Embryonic facial prominence (tissue), 1 donor: ENCODE results near the gene MCC.

Experiments used
- DNase-seq: peaks from one replicate; pipeline ENCODE4 v3.0.0-alpha.2; 2016; ENCODE audit errors: extremely low spot score

Gene MCC

GRCh38 chr5:113115061-113115460, 373.2 kb downstream of the MCC start:
- DNase-seq, result no peak

GRCh38 chr5:113114559-113114958, 373.7 kb downstream of the MCC start:
- no peak for DNase-seq

GRCh38 chr5:113112435-113112834, 375.8 kb downstream of the MCC start:
- no peak for DNase-seq

DNA sequence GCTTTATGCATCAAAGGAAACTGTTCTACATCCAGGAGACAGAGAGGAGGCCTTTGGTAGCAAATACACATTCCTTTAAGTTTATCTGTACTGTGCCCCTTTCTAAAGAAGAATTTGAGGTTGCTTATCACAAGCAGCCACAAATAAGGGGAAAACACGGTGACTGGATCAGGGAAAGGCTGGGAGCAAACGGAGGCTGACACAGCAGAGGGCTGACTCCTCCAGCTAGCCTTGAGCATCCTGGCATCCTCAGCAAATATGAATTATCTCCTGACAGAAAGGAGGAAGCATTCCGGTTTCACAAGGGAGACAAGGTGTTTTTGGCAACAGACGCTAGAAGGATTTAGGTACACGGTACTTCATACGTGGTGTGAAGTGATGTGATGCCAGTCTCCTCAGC, 378.1 kb downstream of the MCC start:
- DNase-seq, result no peak

GRCh38 chr5:113109344-113109743, 378.9 kb downstream of the MCC start:
- no peak for DNase-seq

DNA sequence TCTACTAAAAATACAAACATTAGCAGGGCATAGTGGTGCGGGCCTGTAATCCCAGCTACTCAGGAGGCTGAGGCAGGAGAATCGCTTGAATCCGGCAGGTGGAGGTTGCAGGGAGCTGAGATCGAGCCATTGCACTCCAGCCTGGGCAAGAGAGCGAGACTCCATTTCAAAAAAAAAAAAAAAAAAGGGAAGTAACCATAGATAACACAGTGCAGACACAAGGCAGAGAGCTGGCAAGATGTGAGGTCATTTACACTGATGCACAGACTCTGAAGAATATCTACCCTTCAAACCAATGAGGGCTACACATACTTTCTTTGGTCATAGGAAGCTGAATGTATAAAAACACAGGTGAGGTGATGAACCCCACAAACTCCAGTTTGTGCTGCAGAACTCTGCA, 379.8 kb downstream of the MCC start:
- no peak for DNase-seq

DNA sequence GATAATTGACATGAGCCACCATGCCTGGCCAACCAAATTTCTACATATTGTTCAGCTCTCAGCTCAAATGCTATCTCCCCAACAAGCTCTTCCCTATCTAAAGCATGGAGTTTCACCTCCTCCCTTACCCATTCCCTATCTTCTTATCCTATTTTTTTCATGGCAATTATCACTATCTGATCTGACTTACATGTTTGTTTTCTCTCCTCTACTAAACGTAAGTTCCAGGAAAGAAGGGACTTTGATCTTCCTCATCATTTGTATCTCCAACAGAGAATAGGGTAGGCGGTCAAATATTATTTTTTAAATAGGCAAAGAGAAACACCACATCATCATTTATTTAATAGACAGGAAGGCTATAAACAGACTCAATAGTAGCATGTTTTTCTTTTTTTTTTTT, 381.4 kb downstream of the MCC start:
- no peak for DNase-seq

DNA sequence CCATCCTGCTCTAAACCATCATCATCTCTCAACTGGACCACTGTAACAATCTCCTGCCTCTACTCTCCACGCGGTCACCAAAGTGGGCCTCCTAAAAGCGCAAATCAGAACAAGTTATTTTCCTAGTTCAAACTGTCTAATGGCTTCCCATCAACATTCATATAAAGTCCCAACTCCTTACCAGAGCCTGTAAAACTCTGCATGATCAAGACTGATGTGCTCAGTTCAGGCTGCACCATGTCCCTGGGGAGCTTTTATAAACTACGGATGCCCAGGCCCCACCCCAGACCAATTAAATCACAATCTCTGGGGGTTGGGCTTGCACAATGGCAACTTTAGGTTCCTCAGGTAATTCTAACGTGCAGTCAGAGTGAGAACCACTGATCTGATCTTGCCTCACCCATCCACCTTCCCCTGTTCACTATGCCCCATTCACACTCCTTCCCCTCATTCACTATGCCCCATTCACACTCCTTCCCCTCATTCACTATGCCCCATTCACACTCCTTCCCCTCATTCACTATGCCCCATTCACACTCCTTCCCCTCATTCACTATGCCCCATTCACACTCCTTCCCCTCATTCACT, 382.5 kb downstream of the MCC start:
- DNase-seq, result no peak

DNA sequence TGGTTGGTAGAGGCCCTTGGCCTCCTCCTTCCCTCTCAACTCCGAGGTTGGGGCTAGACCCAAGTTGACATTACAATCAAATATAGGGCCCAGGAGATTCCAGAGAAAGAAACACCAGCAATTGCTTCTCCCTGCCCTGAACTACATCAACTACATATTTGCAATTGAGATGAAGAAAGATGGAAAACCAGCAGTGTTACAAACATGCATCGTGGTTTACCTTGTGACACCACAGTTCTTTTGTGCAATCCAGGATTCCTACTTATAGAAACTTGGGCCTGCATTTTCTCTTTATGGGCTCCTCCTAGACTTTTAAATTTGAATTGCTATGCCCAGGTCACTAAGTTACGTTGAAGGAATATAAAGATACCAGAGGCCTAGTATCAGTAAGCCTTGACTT, 384.9 kb downstream of the MCC start:
- no peak for DNase-seq

DNA sequence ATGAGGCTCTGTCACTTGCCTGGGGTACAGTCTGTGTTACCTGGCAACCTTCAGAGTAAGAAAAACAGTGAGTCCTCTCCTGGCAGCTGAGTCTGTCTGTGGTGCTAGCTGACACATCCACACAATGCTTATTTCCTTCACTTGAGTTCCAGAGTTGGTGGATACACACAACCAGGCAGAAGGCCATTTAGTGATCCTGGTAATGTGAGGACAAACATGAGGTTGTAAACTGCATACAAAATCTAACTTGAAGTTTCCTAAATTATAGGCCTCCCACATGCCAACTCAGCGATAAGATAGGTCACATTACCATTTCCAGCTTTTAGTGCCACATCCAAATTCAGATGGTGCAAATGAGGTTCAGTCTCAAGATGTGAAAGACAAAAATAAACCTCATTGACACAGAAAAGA, 386.1 kb downstream of the MCC start:
- no peak for DNase-seq

- no peak for DNase-seq
Observed at GRCh38 chr5:113100981-113101380, 387.3 kb downstream of the MCC start.

- DNase-seq, result no peak
Observed at GRCh38 chr5:113099822-113100221, 388.4 kb downstream of the MCC start.

- DNase-seq, result no peak
Observed at GRCh38 chr5:113098378-113098777, 389.9 kb downstream of the MCC start.

DNA sequence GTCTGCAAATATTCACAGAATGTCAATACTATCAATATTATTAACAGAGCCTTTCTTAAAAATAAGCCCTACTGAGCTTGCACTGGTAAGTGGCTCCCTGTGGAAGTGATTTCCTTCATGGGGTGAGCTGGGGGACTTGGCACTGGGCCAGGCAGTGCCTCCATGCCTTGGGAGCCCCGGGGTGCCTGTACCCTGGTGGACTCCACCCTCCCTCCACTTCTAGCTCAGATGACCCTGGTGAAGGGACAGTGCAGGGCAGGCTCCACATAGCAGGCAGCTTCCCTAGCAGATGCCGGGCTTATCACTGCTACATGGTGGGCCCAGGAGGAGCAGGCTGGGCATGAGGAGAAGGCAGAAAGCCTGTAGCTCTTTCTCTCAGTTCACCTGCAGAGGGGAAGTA, 392.4 kb downstream of the MCC start:
- DNase-seq, result no peak

- DNase-seq, result no peak
Observed at GRCh38 chr5:113093558-113093957, 394.7 kb downstream of the MCC start.

GRCh38 chr5:113092683-113093082, 395.6 kb downstream of the MCC start:
- DNase-seq, result no peak

DNA sequence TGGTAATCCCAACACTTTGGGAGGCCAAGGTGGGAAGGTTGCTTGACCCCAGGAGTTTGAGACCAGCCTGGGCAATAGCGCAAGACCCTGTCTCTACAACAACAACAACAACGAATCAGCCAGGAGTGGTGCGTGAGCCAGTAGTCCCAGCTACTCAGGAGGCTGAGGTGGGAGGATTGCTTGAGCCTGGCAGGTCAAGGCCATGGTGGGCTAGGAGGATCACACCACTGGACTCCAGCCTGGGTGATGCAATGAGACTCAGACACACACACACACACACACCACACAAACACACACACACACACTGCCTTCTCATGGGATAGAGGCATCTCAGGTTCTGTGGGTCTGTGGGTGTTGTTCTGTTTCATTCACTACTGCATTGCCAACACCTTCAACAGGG, 396.6 kb downstream of the MCC start:
- no peak for DNase-seq

GRCh38 chr5:113090336-113091106, 397.7 kb downstream of the MCC start:
- DNase-seq, result no peak

DNA sequence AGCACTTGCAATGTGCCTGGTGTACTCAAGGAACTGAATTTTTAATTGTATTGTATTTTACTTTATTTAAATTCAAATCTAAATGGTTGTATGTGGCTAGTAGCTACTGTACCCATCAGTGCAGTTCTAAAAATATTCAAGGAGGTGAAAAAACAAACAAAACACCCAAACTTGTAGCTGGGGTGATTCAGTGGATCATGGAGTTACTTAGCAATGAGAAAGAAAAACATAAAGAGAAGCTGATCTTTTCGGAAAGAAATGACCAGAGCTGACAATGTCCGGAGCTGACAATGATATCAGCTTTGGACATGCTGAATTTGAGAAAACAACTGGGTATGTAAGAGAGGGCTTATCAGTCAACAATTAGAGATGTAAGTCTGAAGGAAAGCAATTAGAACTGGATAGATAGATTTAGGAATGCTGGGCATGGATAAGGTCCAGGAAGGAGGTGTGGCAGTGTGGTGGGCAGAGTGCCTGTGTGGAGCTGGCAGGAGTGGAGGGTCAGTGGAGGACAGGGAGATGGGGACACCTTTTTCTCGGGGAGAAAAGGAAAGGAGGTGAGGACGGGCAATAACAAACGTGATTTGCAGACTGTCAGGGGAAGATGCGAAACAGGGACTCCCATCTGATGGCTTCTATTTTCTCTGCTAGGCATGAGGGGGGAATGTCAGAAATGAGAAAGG, 398.5 kb downstream of the MCC start:
- no peak for DNase-seq

GRCh38 chr5:113087976-113088514, 400.2 kb downstream of the MCC start:
- no peak for DNase-seq

DNA sequence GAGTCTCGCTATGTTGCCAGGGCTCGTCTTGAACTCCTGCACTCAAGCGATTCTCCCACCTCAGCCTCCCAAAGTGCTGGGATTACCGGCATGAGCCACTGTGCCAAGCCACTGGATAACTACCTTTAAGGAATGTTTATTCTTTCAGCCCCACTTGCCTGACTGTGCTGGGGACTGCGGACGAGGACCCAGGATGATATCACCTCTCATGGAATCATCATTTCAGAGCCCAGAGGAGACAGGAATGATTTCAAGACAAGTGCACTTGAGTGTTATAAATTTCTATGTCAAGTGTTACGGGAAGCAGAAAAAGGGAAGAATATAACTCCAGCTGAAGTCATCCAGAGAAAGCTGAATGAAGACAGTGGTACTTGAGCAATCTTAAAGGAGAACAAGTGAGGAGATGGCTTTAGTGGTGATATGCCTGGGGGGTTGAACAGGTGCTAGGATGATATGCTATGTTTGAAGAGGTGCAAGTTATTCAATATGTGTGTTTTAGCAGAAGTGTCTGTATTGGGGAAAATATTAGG, 402.3 kb downstream of the MCC start:
- no peak for DNase-seq

- DNase-seq, result no peak
Observed at GRCh38 chr5:113085084-113085414, 403.2 kb downstream of the MCC start.
